PC-9 (cell line): ENCODE results near the gene ZBTB37.

Experiments used
- EZH2 ChIP-seq: fragments of 200-600 bp; sonication (generic); IDR thresholded peaks from 2 replicates; pipeline ENCODE4 v1.8.0; 2017; ENCODE audit warnings: antibody characterized with exemption, low read depth
- TF ChIP-seq, protein P1 (sequence below): fragments of 200-600 bp; sonication (generic); conservative IDR thresholded peaks from 2 replicates; pipeline ENCODE4 v1.6.1; 2017; ENCODE audit warnings: mixed run types, antibody characterized with exemption, mild to moderate bottlenecking, moderate library complexity

DNA sequence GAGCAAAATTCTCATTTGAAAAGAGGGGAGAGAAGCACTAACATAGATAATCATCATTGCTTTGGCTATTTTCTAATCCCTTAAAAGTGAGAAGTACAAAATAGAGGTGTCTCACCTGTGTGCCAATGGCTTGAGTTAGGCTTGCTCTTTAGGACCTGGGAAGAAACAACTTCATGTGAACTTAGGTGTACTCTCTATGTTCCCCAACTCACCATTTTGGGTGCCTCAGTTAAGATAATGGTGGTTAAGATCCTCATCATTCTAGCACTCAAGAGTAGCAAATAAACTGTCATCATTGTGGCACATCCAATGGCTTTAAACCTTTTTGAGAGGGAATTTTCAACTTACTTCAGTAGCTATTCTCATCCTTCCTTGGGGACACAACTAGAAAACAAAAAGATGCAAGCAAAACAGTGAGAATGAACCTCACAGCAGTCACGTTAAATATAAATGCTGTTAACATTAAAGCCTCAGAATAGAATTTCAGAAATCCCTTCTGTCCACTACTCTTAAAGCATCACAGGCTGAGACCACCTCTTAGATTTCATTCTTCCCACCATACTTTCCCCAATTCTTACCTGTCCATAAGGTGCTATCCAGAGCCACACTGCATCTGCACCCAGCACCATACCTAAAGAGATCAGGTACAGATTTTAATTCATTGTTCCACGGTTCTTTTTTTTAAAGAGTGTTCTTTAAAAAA lies 1.6 kb upstream of the ZBTB37 start:
- TF ChIP-seq, protein P1, sequence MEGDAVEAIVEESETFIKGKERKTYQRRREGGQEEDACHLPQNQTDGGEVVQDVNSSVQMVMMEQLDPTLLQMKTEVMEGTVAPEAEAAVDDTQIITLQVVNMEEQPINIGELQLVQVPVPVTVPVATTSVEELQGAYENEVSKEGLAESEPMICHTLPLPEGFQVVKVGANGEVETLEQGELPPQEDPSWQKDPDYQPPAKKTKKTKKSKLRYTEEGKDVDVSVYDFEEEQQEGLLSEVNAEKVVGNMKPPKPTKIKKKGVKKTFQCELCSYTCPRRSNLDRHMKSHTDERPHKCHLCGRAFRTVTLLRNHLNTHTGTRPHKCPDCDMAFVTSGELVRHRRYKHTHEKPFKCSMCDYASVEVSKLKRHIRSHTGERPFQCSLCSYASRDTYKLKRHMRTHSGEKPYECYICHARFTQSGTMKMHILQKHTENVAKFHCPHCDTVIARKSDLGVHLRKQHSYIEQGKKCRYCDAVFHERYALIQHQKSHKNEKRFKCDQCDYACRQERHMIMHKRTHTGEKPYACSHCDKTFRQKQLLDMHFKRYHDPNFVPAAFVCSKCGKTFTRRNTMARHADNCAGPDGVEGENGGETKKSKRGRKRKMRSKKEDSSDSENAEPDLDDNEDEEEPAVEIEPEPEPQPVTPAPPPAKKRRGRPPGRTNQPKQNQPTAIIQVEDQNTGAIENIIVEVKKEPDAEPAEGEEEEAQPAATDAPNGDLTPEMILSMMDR: no peak
- TF ChIP-seq EZH2: no peak
